ENCODE data around the gene MREG. TPM values are rescaled to one million over a fixed set of nuclear protein-coding genes. Genes with fewer than 3 reads are reported as not detected.
A peak's percentile ranks its signal among the peaks of the same experiment; 100 is the strongest.

Gene MREG
- total RNA-seq, 5 donors from 2014 or later (not counting 1 experiment from before 2014, with no cell fraction given) = 4.6 to 7.5 (median 6.3) TPM

DNA sequence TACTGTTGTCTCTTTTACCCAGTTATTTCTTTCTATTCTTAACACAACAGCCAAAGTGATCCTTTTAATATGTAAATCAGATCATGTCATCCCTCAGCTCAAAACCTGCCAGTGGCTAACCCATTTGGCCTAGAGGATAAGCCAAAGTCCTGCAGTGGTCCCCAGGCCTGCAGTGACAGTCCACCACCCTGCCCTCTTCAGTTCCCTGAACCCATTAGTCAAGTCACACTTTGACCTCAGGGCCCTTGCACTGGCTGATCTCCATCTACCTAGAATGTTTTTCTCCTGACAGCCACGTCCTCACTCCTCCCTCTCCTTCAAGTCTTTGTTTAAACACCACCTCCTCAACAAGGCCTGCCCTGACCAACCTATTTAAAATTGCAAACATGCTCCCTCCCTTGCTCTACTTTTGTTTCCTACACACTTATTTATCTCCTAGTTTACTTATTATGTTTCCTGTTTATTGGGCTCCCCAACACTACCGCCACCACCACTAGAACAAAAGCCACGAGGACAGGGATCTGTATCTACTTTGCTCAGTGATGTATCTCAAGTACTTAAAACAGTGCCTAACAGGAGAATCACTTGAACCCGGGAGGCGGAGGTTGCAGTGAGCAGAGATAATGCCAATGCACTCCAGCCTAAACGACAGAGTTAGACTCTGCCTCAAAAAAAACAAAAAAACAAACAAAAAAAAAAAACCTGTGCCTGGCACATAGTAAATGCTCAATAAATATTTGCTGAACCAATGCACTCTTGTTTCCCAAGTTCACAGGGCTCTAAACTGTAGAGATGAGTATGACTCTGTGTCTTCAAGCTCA, 9.3 kb downstream of the MREG start:
- no peaks in the 10 kb centered on the region for H3K36me3 Mint-ChIP-seq
- peaks cover 21 to 37% of the 10 kb centered on the region in 2 experiments for H3K4me1 ChIP-seq (ENCODE audit: control insufficient read depth in 1 of 2, extremely low read depth in 1 of 2, insufficient read depth in 2 of 2, low read length in 2 of 2)
- POLR2A ChIA-PET = interaction anchor here in 1 of 2 donors (0.6 kb wide), 1 partner anchor 280 kb away, joined by 3 read pairs; no protein-coding TSS in a partner anchor
- H3K27ac ChIP-seq (ENCODE audit: low read length) = no peak overlapping the region
- H3K27me3 Mint-ChIP-seq = no peaks in the 10 kb centered on the region
- peak overlapping the region; percentile 12 to 63 for H3K27ac Mint-ChIP-seq
- no peak overlapping the region for H3K4me3 ChIP-seq (ENCODE audit: control insufficient read depth in 1 of 2, extremely low read depth in 1 of 2, low read length in 1 of 2)
- H3K4me3 Mint-ChIP-seq = no peak overlapping the region
- no peaks in the 10 kb centered on the region for H3K36me3 ChIP-seq (ENCODE audit: control insufficient read depth in 2 of 2, extremely low read depth in 1 of 2, insufficient read depth in 1 of 2, low read length in 1 of 2)
- H3K4me1 Mint-ChIP-seq = peaks cover 35 to 44% (median 44%) of the 10 kb centered on the region in 3 donors
- H3K9me3 ChIP-seq = no peaks in the 10 kb centered on the region
- DNase-seq (no peak), ATAC-seq (replicated peaks in 1 of 4) (no peak)
- no peaks in the 10 kb centered on the region for H3K27me3 ChIP-seq (replicated peaks in 1 of 2; ENCODE audit: control insufficient read depth in 2 of 2, extremely low read depth in 1 of 2, insufficient read depth in 2 of 2, low read length in 1 of 2)
- WGBS (ENCODE audit: insufficient coverage) = 53% methylated on average over 5 of the region's 6 CpGs
- CTCF ChIA-PET = interaction anchor here (0.5 to 0.6 kb wide), 2 partner anchors 19 to 84 kb away, joined by 3 read pairs; no protein-coding TSS in a partner anchor
- H3K9me3 Mint-ChIP-seq = no peaks in the 10 kb centered on the region

DNA sequence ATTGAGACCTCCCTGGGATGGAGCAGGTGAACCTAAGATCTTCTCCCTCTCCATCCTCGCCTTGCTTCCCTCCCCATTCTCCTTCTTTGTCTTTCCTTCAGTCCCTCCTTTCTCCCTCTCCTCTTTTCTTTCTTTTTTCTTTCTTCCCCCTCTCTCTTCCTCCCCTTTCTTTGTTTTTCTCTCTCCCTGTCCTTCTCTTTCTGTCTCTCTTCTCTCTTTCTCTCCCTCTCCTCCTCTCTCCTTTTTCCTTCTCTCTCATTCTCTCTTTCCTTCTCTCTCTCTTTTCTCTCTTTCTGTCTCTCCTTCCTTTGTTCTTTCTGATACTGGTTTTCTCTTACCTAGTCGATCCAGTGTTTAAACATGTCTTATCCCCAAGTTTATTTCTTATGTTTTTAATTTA, 10.7 kb downstream of the MREG start:
- H3K4me1 ChIP-seq (ENCODE audit: control insufficient read depth in 1 of 2, extremely low read depth in 1 of 2, insufficient read depth in 2 of 2, low read length in 2 of 2) = peaks cover 31 to 39% of the 10 kb centered on the region in 2 experiments
- ChIA-PET CTCF (no interaction called here), POLR2A (no interaction called here)
- no peak overlapping the region for H3K4me3 Mint-ChIP-seq
- no peaks in the 10 kb centered on the region for H3K9me3 Mint-ChIP-seq
- H3K27me3 ChIP-seq (replicated peaks in 1 of 2; ENCODE audit: control insufficient read depth in 2 of 2, extremely low read depth in 1 of 2, insufficient read depth in 2 of 2, low read length in 1 of 2) = no peaks in the 10 kb centered on the region
- H3K9me3 ChIP-seq = no peaks in the 10 kb centered on the region
- H3K4me1 Mint-ChIP-seq = peaks cover 38 to 47% (median 46%) of the 10 kb centered on the region in 3 donors
- no peak overlapping the region for H3K4me3 ChIP-seq (ENCODE audit: control insufficient read depth in 1 of 2, extremely low read depth in 1 of 2, low read length in 1 of 2)
- H3K27ac Mint-ChIP-seq = peak overlapping the region in 1 of 2 donors; percentile 37
- no peaks in the 10 kb centered on the region for H3K27me3 Mint-ChIP-seq
- H3K27ac ChIP-seq (ENCODE audit: low read length) = no peak overlapping the region
- ATAC-seq (replicated peaks in 1 of 4) (no peak), DNase-seq (no peak)
- WGBS (ENCODE audit: insufficient coverage) = 94% methylated on average over 1 of the region's 2 CpGs
- H3K36me3 ChIP-seq (ENCODE audit: control insufficient read depth in 2 of 2, extremely low read depth in 1 of 2, insufficient read depth in 1 of 2, low read length in 1 of 2) = no peaks in the 10 kb centered on the region
- peaks cover under 1% of the 10 kb centered on the region for H3K36me3 Mint-ChIP-seq

DNA sequence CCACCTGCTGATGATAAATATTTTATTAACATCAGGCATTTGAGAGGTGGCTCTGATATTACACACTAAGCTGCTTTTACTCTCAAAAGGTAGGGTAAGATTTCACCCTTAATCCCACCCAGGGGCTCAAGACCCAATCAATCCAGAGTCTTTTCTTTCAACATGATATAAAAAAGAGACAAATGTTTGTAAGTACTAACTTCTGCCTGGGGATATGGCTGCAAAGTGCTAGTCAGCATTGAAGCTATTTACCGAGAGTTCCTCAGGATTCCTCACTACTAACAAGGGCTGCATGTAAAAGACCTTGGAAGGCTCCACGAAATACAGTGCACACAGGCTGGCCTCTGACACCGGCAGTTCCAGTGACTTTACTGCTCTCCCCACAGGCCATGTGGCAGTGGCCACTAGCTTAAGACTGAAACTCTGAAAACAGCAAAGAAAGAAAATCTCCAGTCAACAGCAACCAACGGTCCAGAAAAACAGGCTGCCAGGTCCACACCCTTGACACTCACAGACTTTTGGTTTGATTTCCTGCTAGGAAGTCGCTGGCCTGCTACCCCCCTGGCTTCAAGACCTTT, 11.2 kb downstream of the MREG start:
- peaks cover 33 to 40% of the 10 kb centered on the region in 2 experiments for H3K4me1 ChIP-seq (ENCODE audit: control insufficient read depth in 1 of 2, extremely low read depth in 1 of 2, insufficient read depth in 2 of 2, low read length in 2 of 2)
- Mint-ChIP-seq H3K36me3 (peaks cover 6% of the 10 kb centered on the region), H3K4me1 (peaks cover 43 to 52% (median 49%) of the 10 kb centered on the region in 3 donors), H3K27ac (peak overlapping the region in 1 of 2 donors; percentile 37), H3K4me3 (no peak overlapping the region), H3K9me3 (no peaks in the 10 kb centered on the region), H3K27me3 (no peaks in the 10 kb centered on the region)
- DNase-seq = no peak
- POLR2A ChIA-PET = no interaction called here
- no peak overlapping the region for H3K4me3 ChIP-seq (ENCODE audit: control insufficient read depth in 1 of 2, extremely low read depth in 1 of 2, low read length in 1 of 2)
- CTCF ChIA-PET = no interaction called here
- 65% methylated on average over 5 of the region's 5 CpGs for whole genome bisulfite sequencing (ENCODE audit: insufficient coverage)
- no peak for ATAC-seq (replicated peaks in 1 of 4)
- H3K27ac ChIP-seq (ENCODE audit: low read length) = no peak overlapping the region
- no peaks in the 10 kb centered on the region for H3K9me3 ChIP-seq
- no peaks in the 10 kb centered on the region for H3K27me3 ChIP-seq (replicated peaks in 1 of 2; ENCODE audit: control insufficient read depth in 2 of 2, extremely low read depth in 1 of 2, insufficient read depth in 2 of 2, low read length in 1 of 2)
- no peaks in the 10 kb centered on the region for H3K36me3 ChIP-seq (ENCODE audit: control insufficient read depth in 2 of 2, extremely low read depth in 1 of 2, insufficient read depth in 1 of 2, low read length in 1 of 2)

DNA sequence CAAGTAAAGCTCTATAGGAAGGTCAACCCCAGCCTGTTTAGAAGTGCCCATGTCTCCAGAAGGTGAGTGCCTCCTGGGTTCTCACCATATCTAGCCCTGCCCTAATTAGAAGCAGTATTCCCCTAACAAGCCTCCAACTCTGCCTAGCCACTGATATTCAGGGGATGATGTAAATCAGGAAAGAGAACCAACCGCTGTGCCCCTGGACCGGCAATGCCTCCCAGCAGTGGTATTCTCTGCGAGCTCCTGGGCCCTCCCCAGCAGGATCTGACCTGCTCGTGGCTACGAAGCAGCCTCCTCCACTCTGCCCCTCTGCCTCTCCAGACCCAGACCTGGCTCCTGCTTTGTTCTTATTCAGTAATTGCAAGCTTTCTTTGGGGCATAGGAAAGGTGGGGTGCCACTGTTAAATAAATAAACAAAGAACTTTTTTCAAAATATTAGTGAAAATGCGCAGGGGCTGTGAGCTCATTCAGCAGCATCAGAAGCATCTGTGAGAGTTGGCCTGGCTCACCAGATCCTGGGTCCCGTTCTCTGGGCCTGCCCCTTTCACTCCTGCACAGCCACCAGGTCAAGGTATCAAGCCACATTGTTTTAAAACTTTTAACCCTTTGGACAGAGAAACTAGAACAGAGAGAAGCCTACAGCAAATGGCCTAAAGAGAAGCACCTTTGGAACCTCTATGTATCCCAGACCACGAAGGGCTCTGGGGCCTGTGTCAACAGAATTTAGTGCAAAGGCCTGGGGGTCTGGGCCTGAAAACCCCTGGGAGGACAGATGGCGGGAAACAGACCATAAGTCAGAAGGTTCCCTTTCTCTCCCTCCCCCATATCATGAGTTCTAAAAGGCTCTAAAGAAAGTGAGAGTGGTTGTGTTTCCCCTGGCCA, 11.9 kb downstream of the MREG start:
- POLR2A ChIA-PET = no interaction called here
- peaks cover 37 to 47% (median 43%) of the 10 kb centered on the region in 3 donors for H3K4me1 Mint-ChIP-seq
- H3K27ac Mint-ChIP-seq = peak overlapping the region in 1 of 2 donors; percentile 30
- no peaks in the 10 kb centered on the region for H3K9me3 Mint-ChIP-seq
- CTCF ChIA-PET = no interaction called here
- 76% methylated on average over 2 of the region's 9 CpGs for WGBS (ENCODE audit: insufficient coverage)
- Histone ChIP-seq H3K4me3 (ENCODE audit: control insufficient read depth in 1 of 2, extremely low read depth in 1 of 2, low read length in 1 of 2) (no peak overlapping the region), H3K9me3 (no peaks in the 10 kb centered on the region), H3K36me3 (ENCODE audit: control insufficient read depth in 2 of 2, extremely low read depth in 1 of 2, insufficient read depth in 1 of 2, low read length in 1 of 2) (no peaks in the 10 kb centered on the region), H3K27me3 (replicated peaks in 1 of 2; ENCODE audit: control insufficient read depth in 2 of 2, extremely low read depth in 1 of 2, insufficient read depth in 2 of 2, low read length in 1 of 2) (no peaks in the 10 kb centered on the region), H3K4me1 (ENCODE audit: control insufficient read depth in 1 of 2, extremely low read depth in 1 of 2, insufficient read depth in 2 of 2, low read length in 2 of 2) (peaks cover 27 to 33% of the 10 kb centered on the region in 2 experiments), H3K27ac (ENCODE audit: low read length) (no peak overlapping the region)
- H3K36me3 Mint-ChIP-seq = peaks cover 9% of the 10 kb centered on the region
- H3K4me3 Mint-ChIP-seq = no peak overlapping the region
- no peaks in the 10 kb centered on the region for H3K27me3 Mint-ChIP-seq
- no peak for ATAC-seq (replicated peaks in 1 of 4)
- DNase-seq = no peak

DNA sequence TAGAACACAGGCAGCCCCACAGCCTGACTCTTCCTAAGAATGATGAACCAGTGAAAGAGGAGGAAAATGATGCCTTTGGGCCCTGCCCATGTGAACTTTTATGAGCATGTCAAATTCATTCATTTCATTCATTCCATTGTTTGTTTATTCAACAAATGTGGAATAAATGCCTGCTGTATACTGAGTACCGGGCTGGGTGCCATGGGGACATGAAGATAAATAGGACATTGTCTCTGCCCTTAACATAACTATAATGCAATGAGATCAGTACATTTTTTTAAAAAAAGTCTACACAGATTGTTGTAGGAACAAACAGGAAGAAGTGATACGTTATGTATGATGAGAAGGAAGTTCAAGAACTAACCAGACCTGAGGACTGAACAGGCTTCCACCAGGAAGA, 14.7 kb downstream of the MREG start:
- no peak for ATAC-seq (replicated peaks in 1 of 4)
- Histone ChIP-seq H3K27ac (ENCODE audit: low read length) (no peak overlapping the region), H3K4me1 (ENCODE audit: control insufficient read depth in 1 of 2, extremely low read depth in 1 of 2, insufficient read depth in 2 of 2, low read length in 2 of 2) (peaks cover 18% of the 10 kb centered on the region in 2 experiments), H3K27me3 (replicated peaks in 1 of 2; ENCODE audit: control insufficient read depth in 2 of 2, extremely low read depth in 1 of 2, insufficient read depth in 2 of 2, low read length in 1 of 2) (no peaks in the 10 kb centered on the region), H3K4me3 (ENCODE audit: control insufficient read depth in 1 of 2, extremely low read depth in 1 of 2, low read length in 1 of 2) (no peak overlapping the region), H3K9me3 (no peaks in the 10 kb centered on the region), H3K36me3 (ENCODE audit: control insufficient read depth in 2 of 2, extremely low read depth in 1 of 2, insufficient read depth in 1 of 2, low read length in 1 of 2) (peaks cover 0 to 7% of the 10 kb centered on the region in 2 donors)
- WGBS (ENCODE audit: insufficient coverage) = 80% methylated on average over 1 of the region's 2 CpGs
- CTCF ChIA-PET = no interaction called here
- no peak for DNase-seq
- Mint-ChIP-seq H3K4me1 (peaks cover 18 to 24% (median 23%) of the 10 kb centered on the region in 3 donors), H3K36me3 (peaks cover 34% of the 10 kb centered on the region), H3K9me3 (peaks cover 0 to 3% (median 2%) of the 10 kb centered on the region in 3 donors), H3K27ac (no peak overlapping the region), H3K27me3 (no peaks in the 10 kb centered on the region), H3K4me3 (no peak overlapping the region)
- POLR2A ChIA-PET = no interaction called here

DNA sequence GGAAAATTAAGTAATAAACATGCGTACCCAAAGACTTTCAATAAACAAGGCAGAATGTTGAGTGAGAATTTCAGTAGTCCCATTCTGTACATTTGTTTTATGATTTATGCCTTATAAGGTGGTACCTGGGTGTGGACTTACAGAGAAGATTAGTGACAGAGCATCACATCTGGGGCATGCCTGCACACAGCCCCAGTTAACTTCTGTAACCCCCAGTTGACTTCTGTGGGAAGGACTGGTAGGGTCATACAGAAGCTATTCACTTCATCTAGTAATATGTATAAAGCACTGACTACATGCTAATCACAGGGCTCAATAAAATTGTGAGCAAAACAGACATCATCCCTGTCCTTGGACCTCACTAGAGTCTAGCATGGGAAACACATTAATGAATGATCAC, 16.1 kb downstream of the MREG start:
- Mint-ChIP-seq H3K27ac (peak overlapping the region in 1 of 2 donors; percentile 82), H3K36me3 (peaks cover 48% of the 10 kb centered on the region), H3K9me3 (peaks cover 0 to 8% (median 3%) of the 10 kb centered on the region in 3 donors), H3K27me3 (no peaks in the 10 kb centered on the region), H3K4me1 (peaks cover 10 to 11% (median 10%) of the 10 kb centered on the region in 3 donors), H3K4me3 (no peak overlapping the region)
- no CpG with 5 or more reads among the region's 1 CpG for WGBS (ENCODE audit: insufficient coverage)
- Histone ChIP-seq H3K9me3 (no peaks in the 10 kb centered on the region), H3K36me3 (ENCODE audit: control insufficient read depth in 2 of 2, extremely low read depth in 1 of 2, insufficient read depth in 1 of 2, low read length in 1 of 2) (peaks cover 0 to 7% of the 10 kb centered on the region in 2 donors), H3K27ac (ENCODE audit: low read length) (no peak overlapping the region), H3K27me3 (replicated peaks in 1 of 2; ENCODE audit: control insufficient read depth in 2 of 2, extremely low read depth in 1 of 2, insufficient read depth in 2 of 2, low read length in 1 of 2) (no peaks in the 10 kb centered on the region), H3K4me3 (ENCODE audit: control insufficient read depth in 1 of 2, extremely low read depth in 1 of 2, low read length in 1 of 2) (no peak overlapping the region), H3K4me1 (ENCODE audit: control insufficient read depth in 1 of 2, extremely low read depth in 1 of 2, insufficient read depth in 2 of 2, low read length in 2 of 2) (peaks cover 10 to 14% of the 10 kb centered on the region in 2 experiments)
- no peak for DNase-seq
- no peak for ATAC-seq (replicated peaks in 1 of 4)
- ChIA-PET POLR2A (interaction anchor here in 1 of 2 donors (1.0 kb wide), 1 partner anchor 18 kb away, joined by 3 read pairs; no protein-coding TSS in a partner anchor), CTCF (no interaction called here)

All from T-cell (primary cell).